Tongue (tissue), 2 donors: ENCODE data around the gene RAD51B. TPM values are rescaled to one million over a fixed set of nuclear protein-coding genes. Genes with fewer than 3 reads are reported as not detected.

Experiments used
- DNase-seq: peaks from one replicate; pipeline ENCODE4 v3.0.0-alpha.2; 2015
- total RNA-seq: library from RNA; depleted of rRNA; stranded (reverse); fragments of >200 nt; gene quantifications from one replicate; pipeline ENCODE4 v1.2.3, GENCODE V29; 2014

Gene RAD51B
- total RNA-seq, 1 donor from 2014 or later, result 37.8 TPM

GRCh38 chr14:68637106-68638021, 817.8 kb downstream of the RAD51B start:
- no peak for DNase-seq

DNA sequence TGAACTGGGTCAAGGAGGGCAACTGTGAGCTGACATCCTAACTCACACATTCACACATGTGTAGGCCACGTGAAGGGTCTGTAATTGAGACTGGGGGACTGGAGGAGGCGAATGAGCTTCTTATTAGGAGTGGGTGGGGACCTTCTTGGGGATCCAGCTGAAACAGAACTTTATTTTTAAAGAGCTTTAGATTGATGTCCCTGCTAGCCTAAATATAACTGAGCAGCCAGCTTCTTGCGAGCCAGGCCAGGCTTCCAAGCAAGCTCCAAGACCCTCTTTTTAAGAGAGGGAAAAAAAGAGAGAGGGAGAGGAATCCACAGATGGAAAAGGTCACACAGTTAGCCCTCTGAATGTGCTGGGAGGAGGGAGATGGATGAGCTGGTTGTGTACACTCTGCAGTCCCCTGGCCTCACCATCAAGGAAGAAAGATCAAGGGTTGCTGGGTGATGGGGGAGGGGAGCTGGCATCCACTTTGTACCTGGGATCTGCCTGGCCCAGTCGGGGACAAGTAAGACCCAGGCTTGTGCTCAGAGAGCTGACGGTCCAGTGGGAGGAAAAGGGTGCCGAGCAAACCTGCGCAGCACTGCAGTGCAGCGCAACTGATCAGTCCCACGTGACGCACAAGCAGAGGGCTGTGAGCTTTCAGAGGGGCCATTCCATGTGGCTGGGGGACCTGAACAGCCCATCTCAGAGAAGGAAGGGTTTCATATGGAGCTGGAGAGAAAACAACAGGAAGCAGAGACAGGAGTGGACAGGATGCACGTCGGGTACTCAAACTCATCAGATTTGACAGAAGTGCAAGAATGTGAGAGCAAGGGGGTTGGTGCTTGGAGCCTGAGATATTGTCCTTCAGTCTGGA, 818.8 kb downstream of the RAD51B start:
- DNase-seq, result no peak

- no peak for DNase-seq
Observed at GRCh38 chr14:68639000-68639757, 819.6 kb downstream of the RAD51B start.

DNA sequence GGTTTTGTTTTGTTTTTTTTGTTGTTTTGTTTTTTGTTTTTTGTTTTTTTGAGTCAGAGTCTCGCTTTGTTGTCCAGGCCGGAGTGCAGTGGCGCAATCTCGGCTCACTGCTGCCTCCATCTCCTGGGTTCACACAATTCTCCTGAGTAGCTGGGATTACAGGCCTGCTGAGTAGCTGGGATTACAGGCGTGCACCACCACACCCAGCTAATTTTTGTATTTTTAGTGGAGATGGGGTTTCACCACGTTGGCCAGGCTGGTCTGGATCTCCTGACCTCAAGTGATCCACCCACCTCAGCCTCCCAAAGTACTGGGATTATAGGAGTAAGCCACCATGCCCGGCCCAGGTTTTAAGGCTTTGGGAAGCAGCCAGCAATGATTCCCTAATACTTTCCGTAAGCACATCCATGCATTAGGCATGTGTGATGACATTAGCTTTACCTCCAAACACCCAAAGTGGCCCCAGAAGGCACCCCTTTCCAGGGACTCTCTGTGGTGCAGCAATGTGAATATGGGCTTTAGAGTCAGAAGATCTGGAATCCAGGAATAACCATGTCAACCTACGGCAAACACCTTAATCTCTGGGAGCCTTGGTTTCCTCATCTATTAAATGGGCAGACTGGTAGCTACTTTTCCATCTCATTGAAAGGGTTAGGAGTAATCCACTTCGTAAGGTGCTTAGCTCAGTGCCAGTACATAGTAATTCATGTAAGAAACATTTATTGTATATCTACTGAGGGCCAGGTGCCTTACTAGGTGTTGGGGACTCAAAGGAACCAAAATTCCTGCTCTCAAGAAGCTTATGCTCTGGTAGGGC, 820.4 kb downstream of the RAD51B start:
- DNase-seq, result no peak

- no peak for DNase-seq
Observed at GRCh38 chr14:68643673-68644072, 824.1 kb downstream of the RAD51B start.

DNA sequence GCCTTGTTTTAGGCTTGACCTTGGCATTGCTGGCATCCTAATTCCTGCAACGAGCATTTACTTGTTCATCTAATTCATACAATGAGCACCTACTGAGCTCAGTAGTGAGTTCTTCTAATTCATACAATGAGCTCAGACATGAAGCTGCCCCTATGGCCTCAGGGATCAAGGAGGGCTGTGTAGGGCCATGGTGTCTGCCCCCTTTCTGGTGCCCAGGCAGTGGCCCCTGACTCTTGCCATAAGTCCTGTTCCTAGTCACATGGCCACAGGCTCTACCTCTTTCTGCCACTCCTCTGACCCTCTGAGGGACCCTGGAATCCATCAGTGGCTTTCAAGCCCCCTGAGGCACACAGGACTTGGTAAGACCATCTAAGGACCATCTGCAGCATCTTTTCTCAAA, 824.5 kb downstream of the RAD51B start:
- DNase-seq, result no peak

DNA sequence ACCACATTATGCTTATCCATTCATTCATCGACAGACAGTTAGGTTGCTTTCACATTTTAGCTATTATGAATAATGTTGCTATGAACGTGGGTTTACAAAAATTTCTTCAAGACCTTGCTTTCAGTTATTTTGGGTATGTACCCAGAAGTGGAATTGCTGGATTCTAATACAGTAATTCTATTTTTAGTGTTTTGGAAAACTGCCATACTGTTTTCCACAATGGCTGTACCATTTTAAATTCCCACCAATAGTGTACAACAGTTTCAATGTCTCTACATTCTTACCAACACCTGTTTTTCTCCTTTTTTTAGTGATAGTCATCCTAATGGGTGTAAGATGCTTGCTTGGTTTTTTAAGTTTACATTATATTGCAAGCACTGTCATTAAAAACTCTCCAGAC, 825.8 kb downstream of the RAD51B start:
- no peak for DNase-seq

DNA sequence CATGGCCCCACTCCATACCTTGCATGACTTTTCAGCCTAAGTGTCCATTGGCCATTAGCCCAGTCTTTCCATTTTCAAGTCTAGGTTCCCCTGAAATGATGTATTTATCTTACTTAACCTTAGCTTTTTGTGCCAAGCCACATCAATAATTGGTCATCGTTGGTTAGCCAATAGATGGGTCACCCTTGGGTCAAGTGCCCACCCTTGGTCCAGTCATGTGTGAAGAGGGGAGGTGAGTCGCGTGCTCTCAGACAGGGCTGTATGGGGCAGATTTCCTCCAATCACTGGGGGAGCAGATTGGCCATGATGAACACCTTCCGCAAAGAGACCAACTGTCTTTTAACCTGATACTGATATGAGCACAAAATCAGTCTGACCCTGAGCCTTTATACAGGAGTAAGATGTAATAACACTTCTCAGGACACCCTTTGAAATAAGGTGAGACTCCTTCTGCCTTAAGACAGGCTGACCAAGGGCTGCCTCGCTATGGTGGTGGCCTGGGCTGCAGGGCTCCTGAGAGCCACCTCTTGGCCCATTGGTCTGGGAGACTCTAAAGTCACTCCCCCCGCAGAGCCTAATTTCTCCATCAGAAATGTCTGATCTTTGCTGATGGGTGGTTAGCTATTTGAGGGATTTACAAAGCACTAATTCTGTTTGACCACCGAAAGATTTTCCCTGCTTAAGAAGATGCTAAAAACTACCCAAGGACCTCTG, 830.1 kb downstream of the RAD51B start:
- DNase-seq, result no peak

DNA sequence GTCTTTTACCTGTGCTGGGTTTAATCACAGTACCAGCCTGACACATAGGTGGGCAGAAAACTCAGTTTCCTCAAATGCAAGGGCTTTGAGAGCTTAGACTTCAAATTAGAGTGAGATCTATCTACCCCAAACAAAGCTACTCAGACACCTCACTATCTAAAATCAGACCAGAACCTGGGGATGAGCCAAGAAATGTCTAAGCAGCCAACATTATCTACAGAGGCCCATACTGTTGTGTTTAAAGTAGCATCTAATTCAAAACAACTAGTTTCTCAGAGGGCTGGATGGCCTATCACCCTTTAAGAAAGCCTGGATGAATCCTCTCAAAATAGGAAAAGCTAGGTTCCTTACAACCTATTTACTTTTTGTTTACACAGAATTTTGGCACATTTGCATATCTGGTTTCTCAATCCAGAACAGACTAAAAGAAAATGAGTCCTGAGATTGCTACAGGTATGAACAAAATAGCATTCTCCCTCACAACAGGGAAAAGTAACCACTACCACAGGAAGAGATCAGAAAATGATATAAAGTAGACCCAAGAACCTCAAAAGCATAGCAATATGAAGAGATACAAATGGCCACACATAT, 830.9 kb downstream of the RAD51B start:
- DNase-seq, result no peak

DNA sequence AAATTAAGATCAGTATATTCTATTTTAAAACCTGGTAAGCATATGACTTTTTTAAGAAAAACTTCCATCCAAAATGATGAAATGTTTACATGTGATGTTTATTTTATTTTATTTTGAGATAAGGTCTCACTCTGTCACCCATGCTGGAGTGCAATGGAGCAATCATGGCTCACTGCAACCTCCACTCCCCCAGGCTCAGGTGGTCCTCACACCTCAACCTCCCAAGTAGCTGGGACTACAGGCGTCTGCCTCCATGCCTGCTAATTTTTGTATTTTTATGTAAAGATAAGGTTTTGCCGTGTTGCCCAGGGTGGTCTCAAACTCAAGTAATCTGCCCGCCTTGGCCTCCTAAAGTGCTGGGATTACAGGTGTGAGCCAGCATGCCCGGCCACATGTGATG, 831.5 kb downstream of the RAD51B start:
- no peak for DNase-seq

DNA sequence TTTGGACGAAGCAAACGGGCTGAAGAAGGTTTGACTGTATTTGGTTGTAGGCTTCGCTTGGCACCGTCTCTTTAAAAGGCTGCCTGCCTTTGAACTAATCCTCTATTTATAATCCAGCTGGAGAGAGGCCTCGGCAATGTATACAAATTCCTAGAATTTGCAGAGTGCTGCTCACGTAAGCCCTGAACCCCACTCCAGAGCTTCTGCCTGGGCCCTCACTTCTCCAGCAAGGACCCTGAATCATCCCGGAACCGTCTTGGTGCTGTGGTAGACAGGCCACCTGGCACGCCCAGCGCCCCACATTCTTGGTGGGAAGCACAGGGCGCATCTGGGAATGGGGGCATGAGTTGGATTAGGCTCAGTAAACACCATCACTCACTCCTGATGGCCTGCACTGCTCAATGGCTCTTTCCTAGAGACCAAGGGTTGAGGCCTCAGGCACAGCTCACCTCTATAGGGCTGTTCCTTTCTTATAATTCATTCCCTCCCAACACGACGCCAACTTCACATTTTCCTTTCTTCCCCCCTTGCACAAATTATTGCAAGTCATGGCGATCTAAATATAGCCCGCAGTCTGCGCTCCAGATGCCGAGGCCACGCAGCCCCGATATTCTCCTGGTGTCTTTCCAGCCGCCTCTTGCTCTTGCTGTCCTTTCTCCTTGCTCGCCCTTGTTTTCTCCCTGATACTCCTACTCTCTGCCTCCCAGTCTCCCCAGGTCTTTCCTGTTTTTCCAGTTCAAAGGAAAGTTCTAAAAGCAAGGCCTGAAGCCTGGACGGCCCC, 832.3 kb downstream of the RAD51B start:
- peak; percentile 82 for DNase-seq

DNA sequence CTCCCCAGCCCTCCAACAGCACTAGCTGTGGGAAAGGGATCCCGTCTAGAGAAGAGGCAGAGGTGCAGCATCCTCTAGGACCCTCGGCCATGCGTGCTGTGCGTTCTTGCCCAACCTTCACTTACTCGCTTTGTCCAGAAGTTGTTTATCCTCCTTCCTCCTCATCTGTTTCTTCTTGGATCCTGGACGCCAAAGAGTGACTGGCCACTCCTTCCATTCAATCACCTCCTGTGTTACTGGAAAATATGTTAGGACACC, 832.8 kb downstream of the RAD51B start:
- no peak for DNase-seq

DNA sequence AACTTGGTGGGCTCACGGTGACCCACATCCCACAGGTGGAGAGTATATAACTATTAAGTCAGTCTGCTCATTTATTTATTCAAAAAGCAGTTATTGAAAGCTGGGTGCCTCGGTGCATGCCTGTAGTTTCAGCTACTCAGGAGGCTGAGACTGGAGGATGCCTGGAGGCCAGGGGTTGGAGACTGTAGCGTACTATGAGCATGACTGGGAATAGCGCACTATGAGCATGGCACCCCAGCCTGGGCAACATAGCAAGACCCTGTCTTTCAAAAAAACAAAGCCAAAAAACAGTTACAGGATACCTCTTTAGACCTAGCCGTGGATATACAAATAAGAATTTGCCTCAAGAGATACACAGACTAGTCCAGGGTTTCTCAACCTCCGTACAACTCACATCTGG, 833.5 kb downstream of the RAD51B start:
- DNase-seq, result no peak

DNA sequence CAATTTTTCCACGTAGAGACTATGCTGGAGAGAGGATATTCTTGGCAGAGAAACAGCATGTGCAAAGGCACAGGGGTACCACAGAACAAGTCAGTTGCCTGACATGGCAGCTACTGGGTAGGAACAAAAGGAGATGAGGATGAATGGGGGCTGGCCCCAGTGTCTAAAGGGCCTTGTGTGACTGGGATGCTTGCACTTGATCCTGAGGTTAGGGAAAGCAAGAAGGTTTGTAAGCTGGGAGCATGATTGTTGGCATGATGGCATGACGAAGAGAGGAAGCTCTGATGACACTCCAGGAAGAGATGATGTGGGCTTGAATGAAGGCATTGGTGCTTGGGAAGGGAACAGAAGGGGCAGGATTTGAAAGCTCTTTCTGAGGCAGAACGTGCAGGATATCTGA, 834.2 kb downstream of the RAD51B start:
- DNase-seq, result no peak

- DNase-seq, result peak; percentile 79
Observed at GRCh38 chr14:68654471-68654941, 834.9 kb downstream of the RAD51B start.

DNA sequence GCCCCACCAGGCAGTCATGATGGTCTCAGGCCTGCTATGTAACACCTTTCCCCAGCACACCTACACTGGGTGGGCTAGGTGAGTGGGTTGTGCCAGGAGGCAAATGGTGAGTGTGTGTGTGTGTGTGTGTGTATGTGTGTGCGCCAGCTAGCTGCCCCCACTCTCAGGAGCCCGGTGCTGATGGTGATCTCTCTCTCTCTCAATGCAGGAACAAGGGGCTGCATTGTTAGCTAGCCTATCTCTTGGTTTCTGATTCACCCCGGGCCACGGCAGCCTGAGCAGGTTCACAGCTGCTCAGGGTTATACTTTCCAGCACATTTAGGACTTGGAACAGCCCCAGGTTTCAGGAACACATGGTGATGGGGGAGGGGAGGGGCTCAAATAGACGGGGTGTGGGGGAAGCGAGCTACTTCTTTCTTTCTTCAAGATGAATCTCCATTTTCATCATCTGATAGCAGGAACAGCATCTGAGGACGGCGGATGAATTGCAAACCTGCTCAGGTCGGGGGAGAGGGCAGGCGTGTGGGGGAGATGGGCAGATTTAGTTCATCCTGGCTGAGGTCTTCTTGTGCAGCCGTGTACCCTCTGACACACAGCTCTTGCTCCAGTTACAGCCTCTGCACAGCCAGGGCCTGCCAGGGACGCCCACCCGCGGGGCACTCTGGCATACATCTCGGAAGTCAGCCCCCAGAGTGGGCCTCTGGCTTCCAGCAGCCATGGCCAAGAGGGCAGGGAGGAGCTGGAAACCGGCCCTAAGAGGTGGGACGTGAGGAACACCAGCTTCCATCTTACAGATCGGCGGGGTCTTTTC, 835.6 kb downstream of the RAD51B start:
- DNase-seq, result peak; percentile 95

GRCh38 chr14:68655911-68656316, 836.3 kb downstream of the RAD51B start:
- DNase-seq, result no peak

DNA sequence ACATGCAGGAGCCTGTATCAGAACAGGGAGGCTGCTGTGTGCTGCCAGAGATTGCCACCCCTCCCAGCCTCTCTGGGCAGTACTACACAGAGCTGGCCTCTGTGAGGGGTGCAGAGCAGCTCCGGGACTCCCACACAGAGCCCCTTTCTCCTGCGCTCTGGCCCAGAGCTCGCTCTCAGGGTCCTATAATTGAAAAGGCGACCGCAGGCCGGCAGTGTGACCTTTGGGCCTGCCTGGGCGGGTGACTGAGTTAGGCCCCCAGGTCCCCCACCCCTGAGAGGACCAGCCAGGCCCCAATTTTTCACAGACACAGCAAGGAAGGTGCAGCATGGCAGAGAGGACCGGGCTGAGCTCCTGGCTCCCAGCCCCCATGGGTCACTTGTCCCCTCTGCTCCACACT, 836.9 kb downstream of the RAD51B start:
- no peak for DNase-seq
